ENCODE results near the gene C1QTNF1. TPM values are rescaled to one million over a fixed set of nuclear protein-coding genes. Genes with fewer than 3 reads are reported as not detected.

Gene C1QTNF1
- total RNA-seq, 1 experiment from 2014 or later, result 4.0 TPM

DNA sequence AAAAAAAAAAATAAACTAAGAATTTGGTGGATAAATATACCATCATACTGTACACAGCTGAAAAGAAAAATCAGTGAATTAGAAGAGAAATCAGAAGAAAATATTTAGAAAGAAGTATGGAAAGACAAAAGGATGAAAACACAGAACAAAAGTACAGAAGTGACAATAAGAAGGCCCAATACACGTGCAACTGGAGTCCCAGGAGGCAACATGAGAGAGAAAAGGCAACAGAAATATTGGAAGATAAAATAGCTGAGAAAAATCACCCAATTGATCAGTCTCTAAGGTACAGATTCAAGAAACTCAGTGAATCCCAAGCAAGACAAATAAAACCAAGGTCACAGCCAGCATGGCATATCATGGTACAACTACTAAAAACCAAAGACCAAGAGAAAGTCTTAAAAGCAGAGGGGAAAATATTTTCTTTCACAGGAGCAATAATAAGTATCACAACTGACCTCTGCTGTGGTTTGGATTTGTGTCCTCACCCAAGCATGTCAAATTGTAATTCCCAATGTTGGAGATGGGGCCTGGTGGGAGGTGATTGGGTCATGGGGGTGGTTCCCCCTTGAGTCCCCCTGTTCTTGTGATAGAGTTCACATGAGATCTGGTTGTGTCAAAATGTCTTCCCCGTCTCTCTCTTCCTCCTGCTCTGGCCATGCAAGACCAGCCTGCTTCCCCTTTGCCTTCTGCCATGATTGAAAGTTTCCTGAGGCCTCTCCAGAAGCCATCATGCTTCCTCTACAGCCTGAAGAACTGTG, 30.4 kb downstream of the C1QTNF1 start:
- CTCF ChIA-PET, result interaction anchor here (1.7 kb wide), 1 partner anchor 11 kb away, joined by 4 read pairs; no protein-coding TSS in a partner anchor
- Histone ChIP-seq H3K36me3 (ENCODE audit: control insufficient read depth in 1 of 2, insufficient read depth in 2 of 2, low read length in 2 of 2) (no peaks in the 10 kb centered on the region), H3K9me2 (ENCODE audit: insufficient read depth) (no peaks in the 10 kb centered on the region), H3K4me2 (ENCODE audit: low read length) (no peak overlapping the region), H3K9me3 (ENCODE audit: control insufficient read depth in 1 of 2, insufficient read depth in 1 of 2, low read depth in 1 of 2, low read length in 2 of 2) (0 out of 4 replicates have a peak, but pooled peaks cover 0 to 3% of the 10 kb centered on the region in 2 experiments), H3K9ac (ENCODE audit: low read length) (no peak overlapping the region), H3K27ac (ENCODE audit: low read depth, low read length) (no peak overlapping the region), H3K4me3 (replicated peaks in 1 of 2; ENCODE audit: low read depth in 1 of 2, low read length in 2 of 2) (no peak overlapping the region), H3K79me2 (ENCODE audit: insufficient read depth, low read length) (no peaks in the 10 kb centered on the region), H3K4me1 (ENCODE audit: control insufficient read depth in 1 of 2, insufficient read depth in 2 of 2, low read length in 2 of 2) (no peaks in the 10 kb centered on the region), H4K20me1 (ENCODE audit: insufficient read depth) (no peaks in the 10 kb centered on the region), H3K27me3 (ENCODE audit: insufficient read depth, low read length) (no peaks in the 10 kb centered on the region), H2AFZ (ENCODE audit: low read depth, low read length, poor library complexity, severe bottlenecking) (no peak overlapping the region)
- POLR2A ChIA-PET, result no interaction called here
- RAD21 ChIA-PET (ENCODE audit: low non-redundant PET in 1 of 2, low total read pairs in 2 of 2, uncharacterized antibody in 2 of 2, unreplicated experiment in 2 of 2), result no interaction called here
- TF ChIP-seq CEBPB (IDR thresholded peaks at IDR 0.05; ENCODE audit: low read depth) (no peak), CBX3 (IDR thresholded peaks at IDR 0.05; ENCODE audit: low read depth) (peak; percentile 57; the same call in 1 of the 2 replicates), TCF7L2 (IDR thresholded peaks at IDR 0.05; ENCODE audit: borderline replicate concordance, extremely low read depth, insufficient read depth, insufficient read length) (no peak), SIN3A (IDR thresholded peaks at IDR 0.05; ENCODE audit: low read depth) (no peak)
- no TSS peak for BruUV-seq (replicated peaks)
- DNase-seq (ENCODE audit: low read depth, low spot score) (peak; percentile 32), ATAC-seq (no peak)
- intact Hi-C loops (cut with micrococcal nuclease), result no loop called here

DNA sequence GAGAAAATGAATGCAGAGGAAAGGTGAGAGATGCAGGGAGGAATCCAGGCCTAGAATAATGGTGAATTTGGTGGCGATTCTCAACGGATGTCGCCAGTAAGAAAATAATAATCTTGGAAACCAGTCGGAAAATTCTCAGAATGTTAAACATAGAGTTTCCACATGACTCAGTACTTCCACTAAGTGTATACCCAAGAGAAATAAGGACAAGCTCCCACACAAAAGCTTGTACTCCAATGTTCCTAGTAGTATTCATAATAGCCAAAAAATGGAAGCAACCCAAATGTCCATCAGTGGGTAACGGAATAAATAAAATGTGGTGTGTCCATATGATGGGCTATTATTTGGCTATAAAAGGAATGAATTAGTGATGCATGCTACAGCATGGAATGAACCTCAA, 31.2 kb downstream of the C1QTNF1 start:
- ATAC-seq, result no peak
- no TSS peak for BruUV-seq (replicated peaks)

More for the DNA sequence above, 31.2 kb downstream of the C1QTNF1 start:
- no peak overlapping the region for H3K9ac ChIP-seq (ENCODE audit: low read length)
- H3K27ac ChIP-seq (ENCODE audit: low read depth, low read length), result no peak overlapping the region
- ChIA-PET RAD21 (ENCODE audit: low non-redundant PET in 1 of 2, low total read pairs in 2 of 2, uncharacterized antibody in 2 of 2, unreplicated experiment in 2 of 2) (no interaction called here), CTCF (interaction anchor here (1.7 to 2.0 kb wide), 2 partner anchors 10 kb away, joined by 4 to 11 read pairs; no protein-coding TSS in a partner anchor), POLR2A (interaction anchor here (0.6 kb wide), 1 partner anchor 15 kb away, joined by 3 read pairs; no protein-coding TSS in a partner anchor)
- H2AFZ ChIP-seq (ENCODE audit: low read depth, low read length, poor library complexity, severe bottlenecking), result no peak overlapping the region
- no peak overlapping the region for H3K4me2 ChIP-seq (ENCODE audit: low read length)
- H3K79me2 ChIP-seq (ENCODE audit: insufficient read depth, low read length), result no peaks in the 10 kb centered on the region
- DNase-seq (ENCODE audit: low read depth, low spot score), result no peak
- H4K20me1 ChIP-seq (ENCODE audit: insufficient read depth), result no peaks in the 10 kb centered on the region
- intact Hi-C loops (cut with micrococcal nuclease), result no loop called here
- no peaks in the 10 kb centered on the region for H3K4me1 ChIP-seq (ENCODE audit: control insufficient read depth in 1 of 2, insufficient read depth in 2 of 2, low read length in 2 of 2)
- TF ChIP-seq YY1 (IDR thresholded peaks at IDR 0.05; ENCODE audit: extremely low read depth, insufficient replicate concordance, low read depth, low read length) (no peak), EZH2phosphoT487 (IDR thresholded peaks at IDR 0.05; ENCODE audit: borderline replicate concordance) (no peak), ELF1 (IDR thresholded peaks at IDR 0.05; ENCODE audit: borderline replicate concordance, low read depth) (no peak), SRF (IDR thresholded peaks at IDR 0.05; ENCODE audit: low read depth) (no peak)
- TF ChIP-seq, protein P1, sequence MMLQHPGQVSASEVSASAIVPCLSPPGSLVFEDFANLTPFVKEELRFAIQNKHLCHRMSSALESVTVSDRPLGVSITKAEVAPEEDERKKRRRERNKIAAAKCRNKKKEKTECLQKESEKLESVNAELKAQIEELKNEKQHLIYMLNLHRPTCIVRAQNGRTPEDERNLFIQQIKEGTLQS (IDR thresholded peaks at IDR 0.05), result no peak
- H3K9me3 ChIP-seq (ENCODE audit: control insufficient read depth in 1 of 2, insufficient read depth in 1 of 2, low read depth in 1 of 2, low read length in 2 of 2), result 0 out of 4 replicates have a peak, but pooled peaks cover 0 to 3% of the 10 kb centered on the region in 2 experiments
- no peaks in the 10 kb centered on the region for H3K36me3 ChIP-seq (ENCODE audit: control insufficient read depth in 1 of 2, insufficient read depth in 2 of 2, low read length in 2 of 2)
- H3K27me3 ChIP-seq (ENCODE audit: insufficient read depth, low read length), result no peaks in the 10 kb centered on the region
- H3K4me3 ChIP-seq (replicated peaks in 1 of 2; ENCODE audit: low read depth in 1 of 2, low read length in 2 of 2), result no peak overlapping the region
- no peaks in the 10 kb centered on the region for H3K9me2 ChIP-seq (ENCODE audit: insufficient read depth)

Data from HCT116 (cell line).